H1 (cell line): ENCODE data around the gene CRCP. TPM values are rescaled to one million over a fixed set of nuclear protein-coding genes. Genes with fewer than 3 reads are reported as not detected.

ENCODE experiments used
- CTCF ChIA-PET: fragments of 300-600 bp; sonication (Branson Sonifier 250); formaldehyde crosslinking; loops from one replicate; lab custom pipeline; 2021; ENCODE audit not compliant: partially characterized antibody; lab: Charles Lee
- POLR2A ChIA-PET: fragments of 300-600 bp; sonication (Branson Sonifier 250); formaldehyde crosslinking; loops from one replicate; lab custom pipeline; 2021; ENCODE audit warnings: inconsistent platforms; ENCODE audit not compliant: partially characterized antibody; lab: Charles Lee
- DNase-seq, 2 experiments: peaks; one replicate each; pipeline versions ENCODE4 v3.0.0 to v3.0.0-alpha.2; 2010 to 2022; ENCODE audit warnings: low spot score in 2 of 2, low read depth in 1 of 2, mixed read lengths in 1 of 2
- FAIRE-seq: peaks from 2 replicates; lab custom pipeline; 2011; peaks lifted over from hg19 to GRCh38; lab: Jason Lieb, UNC
- H2AFZ ChIP-seq: 2 replicates; pipeline ENCODE4 v1.8.1; 2012; ENCODE audit warnings: low read length, inconsistent platforms
- H2AK5ac ChIP-seq: 2 replicates; pipeline ENCODE4 v1.6.1; 2013; ENCODE audit warnings: low read depth, low read length
- H2BK120ac ChIP-seq: replicated peaks from 2 replicates; pipeline ENCODE3; 2013; ENCODE audit warnings: low read depth, low read length, inconsistent platforms
- H2BK12ac ChIP-seq: 2 replicates; pipeline ENCODE4 v1.6.1; 2013; ENCODE audit warnings: low read depth, low read length
- H2BK15ac ChIP-seq: 2 replicates; pipeline ENCODE4 v1.6.1; 2013; ENCODE audit warnings: low read length
- H2BK20ac ChIP-seq: 2 replicates; pipeline ENCODE4 v1.6.1; 2013; ENCODE audit warnings: low read length
- H2BK5ac ChIP-seq: 2 replicates; pipeline ENCODE4 v1.6.1; 2013; ENCODE audit warnings: low read depth, low read length
- H3K14ac ChIP-seq: 2 replicates; pipeline ENCODE4 v1.6.1; 2013; ENCODE audit warnings: inconsistent platforms; ENCODE audit not compliant: insufficient read length
- H3K18ac ChIP-seq: 2 replicates; pipeline ENCODE4 v1.6.1; 2013; ENCODE audit warnings: low read length; ENCODE audit errors: extremely low read depth
- H3K23ac ChIP-seq: 2 replicates; pipeline ENCODE4 v1.6.1; 2013; ENCODE audit warnings: inconsistent platforms; ENCODE audit not compliant: insufficient read length
- H3K23me2 ChIP-seq: 2 replicates; pipeline ENCODE4 v1.6.1; 2013; ENCODE audit warnings: low read depth, low read length
- H3K27ac ChIP-seq: 2 replicates; pipeline ENCODE4 v1.6.1; 2011; ENCODE audit warnings: low read depth, low read length, inconsistent platforms
- H3K27me3 ChIP-seq, 4 experiments: replicated peaks in 1 of 4; 1 replicate in 1 of 4; 2 replicates in 3 of 4; pipeline versions ENCODE4 v1.6.1 to v1.8.1; 2011 to 2013; ENCODE audit warnings: low read length in 3 of 4, mild to moderate bottlenecking in 3 of 4, inconsistent platforms in 2 of 4, mixed read lengths in 2 of 4, moderate library complexity in 1 of 4; ENCODE audit not compliant: control insufficient read depth in 3 of 4, insufficient read depth in 3 of 4; ENCODE audit errors: extremely low read depth in 1 of 4
- H3K36me3 ChIP-seq, 4 experiments: 2 replicates each; pipeline versions ENCODE4 v1.6.1 to v1.8.1; 2011 to 2013; ENCODE audit warnings: mild to moderate bottlenecking in 4 of 4, low read length in 3 of 4, moderate library complexity in 2 of 4, control low read depth in 1 of 4, inconsistent platforms in 1 of 4; ENCODE audit not compliant: insufficient read depth in 4 of 4, control insufficient read depth in 2 of 4
- H3K4ac ChIP-seq: replicated peaks from 2 replicates; pipeline ENCODE3; 2013; ENCODE audit warnings: low read length, low read depth, mixed read lengths, inconsistent platforms; ENCODE audit not compliant: insufficient read length
- H3K4me1 ChIP-seq, 4 experiments: replicated peaks in 1 of 4; 1 replicate in 1 of 4; 2 replicates in 3 of 4; pipeline versions ENCODE4 v1.6.1 to v1.8.1; 2011 to 2013; ENCODE audit warnings: low read length in 3 of 4, inconsistent platforms in 2 of 4, mixed read lengths in 1 of 4; ENCODE audit not compliant: insufficient read depth in 4 of 4, control insufficient read depth in 3 of 4
- H3K4me2 ChIP-seq, 2 experiments: 2 replicates each; pipeline versions ENCODE4 v1.6.1 to v1.8.1; 2011 to 2013; ENCODE audit warnings: low read depth in 2 of 2, low read length in 2 of 2, control low read depth in 1 of 2, inconsistent platforms in 1 of 2, mild to moderate bottlenecking in 1 of 2; ENCODE audit not compliant: insufficient read depth in 1 of 2
- H3K4me3 ChIP-seq, 4 experiments: fragments of 200-600, 300-600 bp in 1 of 4; sonication (generic), shearing (Covaris generic), sonication (Bioruptor Twin) in 1 of 4; 2 replicates each; pipeline versions ENCODE4 v1.5.1 to v1.8.1; 2011 to 2016; ENCODE audit warnings: low read length in 4 of 4, low read depth in 3 of 4, control low read depth in 2 of 4, inconsistent platforms in 2 of 4, mild to moderate bottlenecking in 2 of 4, mixed read lengths in 1 of 4, moderate library complexity in 1 of 4; ENCODE audit not compliant: insufficient read depth in 2 of 4; ENCODE audit errors: extremely low read depth in 1 of 4
- H3K56ac ChIP-seq: replicated peaks from 2 replicates; pipeline ENCODE3; 2013; ENCODE audit warnings: low read depth, mild to moderate bottlenecking, mixed read lengths, low read length, inconsistent platforms; ENCODE audit not compliant: insufficient read length
- H3K79me1 ChIP-seq: 2 replicates; pipeline ENCODE4 v1.6.1; 2013; ENCODE audit warnings: low read depth, low read length, control low read depth
- H3K79me2 ChIP-seq, 2 experiments: 2 replicates each; pipeline versions ENCODE4 v1.6.1 to v1.8.1; 2012 to 2013; ENCODE audit warnings: low read length in 2 of 2, mild to moderate bottlenecking in 2 of 2, inconsistent platforms in 1 of 2; ENCODE audit not compliant: insufficient read depth in 2 of 2, control insufficient read depth in 1 of 2
- H3K9ac ChIP-seq, 4 experiments: replicated peaks in 1 of 4; 1 replicate in 1 of 4; 2 replicates in 3 of 4; pipeline versions ENCODE4 v1.6.1 to v1.8.1; 2011 to 2013; ENCODE audit warnings: low read depth in 3 of 4, low read length in 3 of 4, control low read depth in 2 of 4, mild to moderate bottlenecking in 2 of 4, moderate library complexity in 2 of 4, inconsistent platforms in 1 of 4; ENCODE audit errors: extremely low read depth in 1 of 4
- H3K9me3 ChIP-seq, 2 experiments: 2 replicates each; pipeline versions ENCODE4 v1.6.1 to v1.8.1; 2012 to 2013; ENCODE audit warnings: mild to moderate bottlenecking in 2 of 2, moderate library complexity in 2 of 2, control low read depth in 1 of 2, inconsistent platforms in 1 of 2, low read depth in 1 of 2, low read length in 1 of 2, mixed read lengths in 1 of 2; ENCODE audit not compliant: insufficient read depth in 2 of 2
- H4K20me1 ChIP-seq, 2 experiments: replicated peaks in 1 of 2; 2 replicates each; pipeline versions ENCODE3 to v1.8.1; 2011 to 2013; ENCODE audit warnings: inconsistent platforms in 2 of 2, low read length in 2 of 2, mild to moderate bottlenecking in 1 of 2; ENCODE audit not compliant: insufficient read depth in 2 of 2, control insufficient read depth in 1 of 2
- H4K5ac ChIP-seq: 2 replicates; pipeline ENCODE4 v1.6.1; 2013; ENCODE audit warnings: low read length, low read depth, mixed read lengths, inconsistent platforms; ENCODE audit not compliant: insufficient read length
- H4K8ac ChIP-seq: 2 replicates; pipeline ENCODE4 v1.8.0; 2013; ENCODE audit warnings: mild to moderate bottlenecking, moderate library complexity, low read length, inconsistent platforms; ENCODE audit not compliant: insufficient read depth; ENCODE audit errors: extremely low read depth
- H4K91ac ChIP-seq: replicated peaks from 2 replicates; pipeline ENCODE3; 2013; ENCODE audit warnings: low read length, mixed read lengths, inconsistent platforms; ENCODE audit not compliant: insufficient read length
- CTBP2 ChIP-seq: IDR thresholded peaks from 2 replicates; pipeline ENCODE4 v1.7.0; 2011; ENCODE audit warnings: borderline replicate concordance, mild to moderate bottlenecking, moderate library complexity, mixed read lengths, low read length; ENCODE audit not compliant: insufficient read depth, insufficient read length
- JUND ChIP-seq: IDR thresholded peaks from 2 replicates; pipeline ENCODE4 v1.6.1; 2011; ENCODE audit warnings: mild to moderate bottlenecking, improper control_type of control experiment, low read length
- POLR2AphosphoS5 ChIP-seq: IDR thresholded peaks from 2 replicates; pipeline ENCODE4 v1.6.1; 2011; ENCODE audit warnings: low read depth, low read length
- SP1 ChIP-seq: IDR thresholded peaks from 2 replicates; pipeline ENCODE4 v1.6.1; 2011; ENCODE audit warnings: low read depth, low read length
- SP4 ChIP-seq: IDR thresholded peaks from 2 replicates; pipeline ENCODE4 v1.6.1; 2012; ENCODE audit warnings: low read length, inconsistent platforms
- SRF ChIP-seq: IDR thresholded peaks from 2 replicates; pipeline ENCODE4 v1.6.1; 2011; ENCODE audit warnings: mild to moderate bottlenecking, low read depth, low read length, moderate library complexity
- TAF7 ChIP-seq: optimal IDR thresholded peaks from 2 replicates; pipeline ENCODE3; 2011; ENCODE audit warnings: low read depth, mild to moderate bottlenecking, inconsistent platforms, low read length, moderate library complexity, borderline replicate concordance
- ZNF274 ChIP-seq: IDR thresholded peaks from 2 replicates; pipeline ENCODE4 v1.7.0; 2012; ENCODE audit warnings: low read length, borderline replicate concordance; ENCODE audit errors: extremely low read depth
- WGBS, 2 experiments: shearing (Covaris generic) in 1 of 2; methylation state at CpG; one replicate each; pipeline versions ENCODE4 v1.1.6 to v1.1.7; 2013 to 2015; ENCODE audit warnings: low lambda C conversion rate in 2 of 2, mixed read lengths in 2 of 2, inconsistent platforms in 1 of 2, low coverage in 1 of 2, missing lambda C conversion rate in 1 of 2; ENCODE audit not compliant: insufficient replicate concordance in 2 of 2, insufficient coverage in 1 of 2, insufficient read length in 1 of 2; ENCODE audit errors: extremely low coverage in 1 of 2, missing lambda C conversion rate in 1 of 2; 5-methylcytosine and 5-hydroxymethylcytosine counted together
- polyA plus RNA-seq, 7 experiments: library from polyadenylated mRNA; depleted of rRNA in 3 of 7; stranded (reverse) in 5 of 7; unstranded in 2 of 7; fragments of >200 nt in 5 of 7; fragments of 200-250 nt in 2 of 7; gene quantifications; 1 replicate in 5 of 7; 2 replicates in 1 of 7; 4 replicates in 1 of 7; pipeline versions ENCODE4 v1.2.1 to v1.2.3, GENCODE V29; 2011 to 2013; ENCODE audit warnings: missing spikeins in 2 of 7, mixed read lengths in 2 of 7
- total RNA-seq: library from RNA; stranded (reverse); fragmentation: NEBNext Ultra II Directional; extraction: Animal tissue kit (Norgen Biotek cat#: 25700); gene quantifications from 2 replicates; pipeline ENCODE4 v1.2.1, GENCODE V29; 2021
- TF ChIP-seq, protein P1 (sequence below): IDR thresholded peaks from 2 replicates; pipeline ENCODE4 v1.6.1; 2012; ENCODE audit warnings: inconsistent platforms

CRCP gene
- total and polyA plus RNA-seq, 2 of the 8 experiments (the other 6 are each of a cell fraction or from before 2014, with no cell fraction given): 15.0 to 29.3 TPM

DNA sequence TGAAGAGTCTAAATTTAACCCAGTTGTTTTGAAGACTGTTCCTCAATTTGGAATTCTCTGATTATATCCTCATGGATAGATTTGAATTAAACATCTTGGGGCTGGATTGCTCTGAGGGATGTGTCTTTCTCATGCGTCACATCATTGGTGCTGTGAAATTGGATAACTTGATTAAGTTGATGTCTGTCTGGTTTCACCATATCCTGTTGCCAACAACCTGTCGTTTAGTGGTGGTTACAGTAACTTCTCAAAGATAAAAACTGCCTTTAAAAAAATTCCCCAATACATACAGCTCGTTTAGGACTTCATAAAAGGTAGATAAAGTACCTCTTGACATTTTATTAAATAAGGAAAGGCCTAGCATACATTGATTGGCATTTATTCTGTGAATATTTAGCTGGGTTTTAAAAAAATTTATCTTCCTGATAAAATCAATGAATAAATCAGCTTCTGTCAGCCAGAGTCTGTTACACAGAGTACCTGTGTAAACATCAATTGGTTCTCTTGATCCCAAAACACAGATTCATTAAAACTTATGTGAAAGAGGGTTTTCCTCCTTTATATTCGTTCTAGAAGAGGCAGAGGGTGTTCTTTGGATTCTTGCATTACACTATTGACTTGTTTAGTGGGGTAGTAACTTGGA is 10.5 kb downstream of the CRCP start:
- FAIRE-seq (no peak), DNase-seq (no peak)
- no peak overlapping the region for H2BK20ac ChIP-seq
- no peak overlapping the region for H3K14ac ChIP-seq
- H2BK12ac ChIP-seq: no peak overlapping the region
- no peak overlapping the region for H3K23ac ChIP-seq
- 89% methylated on average over 4 of the region's 4 CpGs; no CpG with 5 or more reads in 1 of the 2 experiments for WGBS, 2 experiments
- no peak overlapping the region for H2AFZ ChIP-seq
- H2AK5ac ChIP-seq: no peak overlapping the region
- ChIA-PET POLR2A (no interaction called here), CTCF (interaction anchor here (0.9 kb wide), 1 partner anchor 22 kb away, joined by 3 read pairs; no protein-coding TSS in a partner anchor)
- no peak overlapping the region for H3K56ac ChIP-seq
- no peak overlapping the region for H3K9ac ChIP-seq
- no peak overlapping the region for H4K5ac ChIP-seq
- no peak overlapping the region for H3K4ac ChIP-seq
- no peak overlapping the region for H3K27ac ChIP-seq
- no peak overlapping the region for H3K18ac ChIP-seq
- H4K91ac ChIP-seq: no peak overlapping the region
- no peak overlapping the region for H4K8ac ChIP-seq
- no peaks in the 10 kb centered on the region for H3K9me3 ChIP-seq
- no peak overlapping the region for H2BK120ac ChIP-seq
- no peak overlapping the region for H3K4me3 ChIP-seq
- peaks cover 0 to 3% of the 10 kb centered on the region in 2 experiments for H4K20me1 ChIP-seq
- H2BK5ac ChIP-seq: no peak overlapping the region
- no peak overlapping the region for H2BK15ac ChIP-seq
- peaks cover 0 to 2% (median 0%) of the 10 kb centered on the region in 4 experiments; a peak in 1 of 7 replicates for H3K4me1 ChIP-seq
- H3K4me2 ChIP-seq: no peak overlapping the region
- peaks cover 0 to 67% of the 10 kb centered on the region in 2 experiments; a peak in 2 of 4 replicates for H3K79me2 ChIP-seq
- no peaks in the 10 kb centered on the region for H3K23me2 ChIP-seq
- no peaks in the 10 kb centered on the region; the same call in 1 of the 2 replicates for H3K79me1 ChIP-seq
- TF ChIP-seq, protein P1, sequence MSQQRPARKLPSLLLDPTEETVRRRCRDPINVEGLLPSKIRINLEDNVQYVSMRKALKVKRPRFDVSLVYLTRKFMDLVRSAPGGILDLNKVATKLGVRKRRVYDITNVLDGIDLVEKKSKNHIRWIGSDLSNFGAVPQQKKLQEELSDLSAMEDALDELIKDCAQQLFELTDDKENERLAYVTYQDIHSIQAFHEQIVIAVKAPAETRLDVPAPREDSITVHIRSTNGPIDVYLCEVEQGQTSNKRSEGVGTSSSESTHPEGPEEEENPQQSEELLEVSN: no peak
- TF ChIP-seq SRF: no peak
- TF ChIP-seq TAF7: no peak
- no peak for TF ChIP-seq POLR2AphosphoS5
- TF ChIP-seq SP4: no peak
- TF ChIP-seq JUND: no peak
- TF ChIP-seq ZNF274: no peak
- no peak for TF ChIP-seq SP1
- no peak for TF ChIP-seq CTBP2
- H3K27me3 ChIP-seq: no peaks in the 10 kb centered on the region
- H3K36me3 ChIP-seq: no peaks in the 10 kb centered on the region; a peak in 2 of 8 replicates
